ENCODE results near the gene STYXL1. TPM values are rescaled to one million over a fixed set of nuclear protein-coding genes. Genes with fewer than 3 reads are reported as not detected.

Gene STYXL1
- polyA plus RNA-seq, 3 donors: 64.6 to 79.8 (median 67.2) TPM

DNA sequence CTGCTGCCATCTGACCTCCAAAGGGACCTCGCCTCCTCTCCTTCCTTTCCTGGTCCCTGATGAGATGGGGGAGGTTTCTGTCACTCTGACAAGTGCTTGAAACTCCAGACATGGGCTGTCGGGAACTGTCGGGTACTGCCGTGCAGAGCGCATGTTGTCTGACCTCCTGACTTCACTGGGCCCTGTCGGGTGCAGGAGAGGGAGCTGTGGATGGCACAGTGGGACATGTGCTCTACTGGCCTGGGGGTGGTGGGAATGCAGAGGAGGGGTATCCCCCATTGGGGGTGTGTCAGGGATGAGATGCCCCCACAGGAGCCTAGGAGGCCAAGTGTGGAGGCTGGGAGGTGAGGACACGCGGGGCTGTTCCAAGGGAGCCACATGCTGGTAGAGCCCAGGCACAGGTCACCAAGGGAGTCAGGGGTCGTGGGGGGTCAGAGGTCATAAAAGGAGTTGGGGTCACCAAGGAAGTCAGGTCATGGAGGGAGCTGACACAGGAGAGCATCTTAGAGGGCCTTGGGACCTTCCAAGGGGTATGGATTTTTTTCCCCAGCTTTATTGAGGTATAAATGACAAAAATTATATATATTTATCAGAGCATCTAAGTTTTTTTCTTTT is 84.3 kb downstream of the STYXL1 start:
- Histone ChIP-seq H2AFZ (ENCODE audit: insufficient read depth, low read depth, low read length, poor library complexity, severe bottlenecking) (no peak overlapping the region), H3K79me2 (ENCODE audit: insufficient read depth, low read length) (no peaks in the 10 kb centered on the region), H3K9ac (ENCODE audit: insufficient read depth, low read length, poor library complexity, severe bottlenecking) (no peak overlapping the region), H3K27me3 (ENCODE audit: control insufficient read depth in 2 of 2, insufficient read depth in 2 of 2, low read length in 2 of 2) (no peaks in the 10 kb centered on the region), H4K20me1 (ENCODE audit: insufficient read depth, low read length) (peaks cover 52% of the 10 kb centered on the region), H3K4me2 (replicated peaks; ENCODE audit: extremely low read depth, low read length, poor library complexity, severe bottlenecking) (no peak overlapping the region), H3K4me3 (replicated peaks in 1 of 3; ENCODE audit: low read depth in 2 of 3, low read length in 3 of 3) (no peak overlapping the region), H3K36me3 (replicated peaks in 1 of 2; ENCODE audit: control insufficient read depth in 1 of 2, insufficient read depth in 2 of 2, low read length in 2 of 2) (peaks cover 29 to 75% of the 10 kb centered on the region in 2 donors), H3K27ac (ENCODE audit: low read depth in 1 of 2, low read length in 2 of 2) (no peak overlapping the region), H3K9me3 (replicated peaks in 1 of 2; ENCODE audit: control insufficient read depth in 1 of 2, insufficient read depth in 1 of 2, low read length in 2 of 2) (no peaks in the 10 kb centered on the region), H3K4me1 (ENCODE audit: control insufficient read depth in 1 of 2, insufficient read depth in 2 of 2, low read length in 2 of 2) (peaks cover 16% of the 10 kb centered on the region in 2 donors)
- no peak for DNase-seq
- peaks cover 0 to 2% (median 0%) of the 10 kb centered on the region in 3 donors for H3K27me3 Mint-ChIP-seq (ENCODE audit: low read depth in 3 of 3)
- H3K27ac Mint-ChIP-seq: no peak overlapping the region
- TF ChIP-seq, protein P1, sequence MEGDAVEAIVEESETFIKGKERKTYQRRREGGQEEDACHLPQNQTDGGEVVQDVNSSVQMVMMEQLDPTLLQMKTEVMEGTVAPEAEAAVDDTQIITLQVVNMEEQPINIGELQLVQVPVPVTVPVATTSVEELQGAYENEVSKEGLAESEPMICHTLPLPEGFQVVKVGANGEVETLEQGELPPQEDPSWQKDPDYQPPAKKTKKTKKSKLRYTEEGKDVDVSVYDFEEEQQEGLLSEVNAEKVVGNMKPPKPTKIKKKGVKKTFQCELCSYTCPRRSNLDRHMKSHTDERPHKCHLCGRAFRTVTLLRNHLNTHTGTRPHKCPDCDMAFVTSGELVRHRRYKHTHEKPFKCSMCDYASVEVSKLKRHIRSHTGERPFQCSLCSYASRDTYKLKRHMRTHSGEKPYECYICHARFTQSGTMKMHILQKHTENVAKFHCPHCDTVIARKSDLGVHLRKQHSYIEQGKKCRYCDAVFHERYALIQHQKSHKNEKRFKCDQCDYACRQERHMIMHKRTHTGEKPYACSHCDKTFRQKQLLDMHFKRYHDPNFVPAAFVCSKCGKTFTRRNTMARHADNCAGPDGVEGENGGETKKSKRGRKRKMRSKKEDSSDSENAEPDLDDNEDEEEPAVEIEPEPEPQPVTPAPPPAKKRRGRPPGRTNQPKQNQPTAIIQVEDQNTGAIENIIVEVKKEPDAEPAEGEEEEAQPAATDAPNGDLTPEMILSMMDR (IDR thresholded peaks at IDR 0.05): no peak
- H3K36me3 Mint-ChIP-seq: peaks cover 59 to 78% of the 10 kb centered on the region in 2 donors
- intact Hi-C loops (cut with micrococcal nuclease): no loop called here
- 89% methylated on average over 8 of the region's 9 CpGs for WGBS (ENCODE audit: insufficient coverage)
- no peak overlapping the region for H3K4me3 Mint-ChIP-seq
- peaks cover 0 to 1% (median 0%) of the 10 kb centered on the region in 7 donors for H3K9me3 Mint-ChIP-seq
- H3K4me1 Mint-ChIP-seq: peaks cover 22% of the 10 kb centered on the region

DNA sequence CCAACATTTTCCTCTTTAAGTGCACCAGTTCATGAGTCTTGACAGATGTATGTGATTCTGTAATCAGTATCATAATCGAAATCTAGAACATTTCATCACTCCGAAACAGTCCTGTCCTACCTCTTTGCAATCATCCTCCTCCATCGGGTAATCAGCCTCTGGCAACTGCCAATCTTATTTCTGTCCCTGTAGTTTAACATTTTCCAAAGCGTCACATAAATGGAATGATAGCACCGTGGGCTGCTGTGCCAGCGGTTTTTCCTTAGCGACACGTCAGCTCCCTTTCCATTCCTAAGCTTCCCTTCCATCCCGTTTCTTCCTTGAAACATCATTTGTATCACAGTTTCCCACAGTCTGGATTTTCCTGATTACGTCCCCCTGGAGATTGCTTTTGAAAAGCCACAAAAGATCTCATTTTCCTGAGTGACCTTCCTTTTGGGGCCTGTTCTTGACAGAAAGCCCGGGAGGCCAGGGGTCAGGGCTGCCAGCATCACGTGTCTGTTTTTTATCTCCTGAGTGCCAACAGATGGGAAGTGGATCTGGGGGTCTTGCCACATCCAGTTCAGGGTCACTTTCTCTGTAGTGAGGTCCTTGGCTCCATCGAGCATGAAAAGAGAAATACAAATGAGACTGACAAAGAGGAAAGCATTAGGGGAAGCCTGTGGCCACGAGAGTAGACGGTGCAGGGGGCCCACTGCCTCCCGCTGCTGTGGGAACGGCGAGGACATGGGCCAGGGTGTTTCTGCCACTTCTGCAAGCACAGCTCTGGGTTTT is 85.0 kb downstream of the STYXL1 start:
- Histone ChIP-seq H3K4me3 (replicated peaks in 1 of 3; ENCODE audit: low read depth in 2 of 3, low read length in 3 of 3) (no peak overlapping the region), H3K79me2 (ENCODE audit: insufficient read depth, low read length) (no peaks in the 10 kb centered on the region), H3K9me3 (replicated peaks in 1 of 2; ENCODE audit: control insufficient read depth in 1 of 2, insufficient read depth in 1 of 2, low read length in 2 of 2) (no peaks in the 10 kb centered on the region), H3K4me1 (ENCODE audit: control insufficient read depth in 1 of 2, insufficient read depth in 2 of 2, low read length in 2 of 2) (peaks cover 10 to 11% of the 10 kb centered on the region in 2 donors), H3K27ac (ENCODE audit: low read depth in 1 of 2, low read length in 2 of 2) (peak overlapping the region in 1 of 2 donors; percentile 3), H3K27me3 (ENCODE audit: control insufficient read depth in 2 of 2, insufficient read depth in 2 of 2, low read length in 2 of 2) (no peaks in the 10 kb centered on the region), H2AFZ (ENCODE audit: insufficient read depth, low read depth, low read length, poor library complexity, severe bottlenecking) (no peak overlapping the region), H3K36me3 (replicated peaks in 1 of 2; ENCODE audit: control insufficient read depth in 1 of 2, insufficient read depth in 2 of 2, low read length in 2 of 2) (peaks cover 29 to 75% of the 10 kb centered on the region in 2 donors), H4K20me1 (ENCODE audit: insufficient read depth, low read length) (peaks cover 45% of the 10 kb centered on the region), H3K4me2 (replicated peaks; ENCODE audit: extremely low read depth, low read length, poor library complexity, severe bottlenecking) (no peak overlapping the region), H3K9ac (ENCODE audit: insufficient read depth, low read length, poor library complexity, severe bottlenecking) (no peak overlapping the region)
- Mint-ChIP-seq H3K4me3 (no peak overlapping the region), H3K36me3 (peaks cover 66 to 80% of the 10 kb centered on the region in 2 donors), H3K27ac (no peak overlapping the region), H3K4me1 (peaks cover 20% of the 10 kb centered on the region), H3K27me3 (ENCODE audit: low read depth in 3 of 3) (peaks cover 0 to 2% (median 0%) of the 10 kb centered on the region in 3 donors), H3K9me3 (peaks cover 0 to 1% (median 0%) of the 10 kb centered on the region in 7 donors)
- TF ChIP-seq, protein P1 (IDR thresholded peaks at IDR 0.05): no peak
- 51% methylated on average over 14 of the region's 18 CpGs for WGBS (ENCODE audit: insufficient coverage)
- intact Hi-C loops (cut with micrococcal nuclease): no loop called here
- DNase-seq: no peak
